IMR-90 (cell line): ENCODE measurements around the gene ICAM4. TPM values are rescaled to one million over a fixed set of nuclear protein-coding genes. Genes with fewer than 3 reads are reported as not detected.

Experiments
- ATAC-seq: fragments of 200-7000 bp; cut with Tn5 transposase; 2 replicates; pipeline ENCODE4 v1.9.1; 2020; ENCODE audit warnings: low read depth, mild to moderate bottlenecking, moderate library complexity
- BruUV-seq: library from RNA; stranded (reverse); fragments of 400-500 nt; replicated peaks from 2 replicates; lab custom pipeline; 2021; lab: Mats Ljungman, UMichigan
- CTCF ChIA-PET: fragments of 300-600 bp; formaldehyde crosslinking; extraction: SDS; loops from one replicate; lab custom pipeline; 2021; ENCODE audit warnings: antibody characterized with exemption; lab: Yijun Ruan, JAX
- POLR2A ChIA-PET: fragments of 300-600 bp; sonication (Branson Sonifier 250); formaldehyde crosslinking; loops from one replicate; lab custom pipeline; 2022; ENCODE audit warnings: antibody characterized with exemption; ENCODE audit not compliant: unreplicated experiment; lab: Charles Lee
- DNase-seq: peaks from one replicate; pipeline ENCODE4 v3.0.0; 2013
- H2AFZ ChIP-seq: replicated peaks from 2 replicates; pipeline ENCODE3; 2013; ENCODE audit warnings: low read length, mild to moderate bottlenecking; ENCODE audit not compliant: poor library complexity
- H2AK5ac ChIP-seq: 2 replicates; pipeline ENCODE4 v1.6.1; 2013; ENCODE audit warnings: low read depth, low read length, inconsistent platforms
- H2AK9ac ChIP-seq: replicated peaks from 2 replicates; pipeline ENCODE3; 2013; ENCODE audit warnings: mild to moderate bottlenecking, low read depth, low read length, moderate library complexity; ENCODE audit not compliant: poor library complexity
- H2BK120ac ChIP-seq: 2 replicates; pipeline ENCODE4 v1.6.1; 2013; ENCODE audit warnings: low read depth, low read length, inconsistent platforms
- H2BK15ac ChIP-seq: 3 replicates; pipeline ENCODE4 v1.6.1; 2013; ENCODE audit warnings: low read depth, low read length, inconsistent platforms
- H2BK20ac ChIP-seq: 2 replicates; pipeline ENCODE4 v1.6.1; 2013; ENCODE audit warnings: low read depth, mild to moderate bottlenecking, inconsistent platforms, low read length, moderate library complexity
- H2BK5ac ChIP-seq: 2 replicates; pipeline ENCODE4 v1.6.1; 2013; ENCODE audit warnings: mild to moderate bottlenecking, low read depth, low read length, inconsistent platforms; ENCODE audit not compliant: poor library complexity, severe bottlenecking
- H3K14ac ChIP-seq: replicated peaks from 2 replicates; pipeline ENCODE4 v1.6.1; 2013; ENCODE audit warnings: low read depth, low read length, inconsistent platforms
- H3K18ac ChIP-seq: 2 replicates; pipeline ENCODE4 v1.6.1; 2013; ENCODE audit warnings: low read depth, low read length, control low read depth
- H3K23ac ChIP-seq: 2 replicates; pipeline ENCODE4 v1.6.1; 2013; ENCODE audit warnings: low read depth, low read length, inconsistent platforms
- H3K27ac ChIP-seq: 2 replicates; pipeline ENCODE4 v1.5.1; 2013; ENCODE audit warnings: mild to moderate bottlenecking, control low read depth, low read length; ENCODE audit not compliant: insufficient read depth
- H3K27me3 ChIP-seq: 2 replicates; pipeline ENCODE4 v1.6.1; 2013; ENCODE audit warnings: low read length; ENCODE audit not compliant: control insufficient read depth, insufficient read depth
- H3K36me3 ChIP-seq: 2 replicates; pipeline ENCODE4 v1.6.1; 2013; ENCODE audit warnings: low read length, mixed read lengths; ENCODE audit not compliant: control insufficient read depth, insufficient read depth
- H3K4ac ChIP-seq: 2 replicates; pipeline ENCODE4 v1.6.1; 2013; ENCODE audit warnings: low read depth, low read length, inconsistent platforms
- H3K4me1 ChIP-seq: 2 replicates; pipeline ENCODE4 v1.6.1; 2013; ENCODE audit warnings: low read length, mixed read lengths; ENCODE audit not compliant: control insufficient read depth, insufficient read depth
- H3K4me2 ChIP-seq: 2 replicates; pipeline ENCODE4 v1.6.1; 2013; ENCODE audit warnings: low read depth, mild to moderate bottlenecking, control low read depth, low read length, moderate library complexity
- H3K4me3 ChIP-seq: 2 replicates; pipeline ENCODE4 v1.5.1; 2013; ENCODE audit warnings: low read depth, mild to moderate bottlenecking, control low read depth, low read length, moderate library complexity; ENCODE audit not compliant: insufficient read depth
- H3K56ac ChIP-seq: 2 replicates; pipeline ENCODE4 v1.6.1; 2013; ENCODE audit warnings: low read length, inconsistent platforms; ENCODE audit not compliant: insufficient read depth; ENCODE audit errors: extremely low read depth
- H3K79me1 ChIP-seq, 2 experiments: 2 replicates each; pipeline ENCODE4 v1.6.1; 2013; ENCODE audit warnings: low read length in 2 of 2, inconsistent platforms in 1 of 2, low read depth in 1 of 2
- H3K9ac ChIP-seq: 2 replicates; pipeline ENCODE4 v1.6.1; 2013; ENCODE audit warnings: low read depth, low read length, control low read depth
- H3K9me1 ChIP-seq: 2 replicates; pipeline ENCODE4 v1.6.1; 2013; ENCODE audit warnings: low read length, inconsistent platforms; ENCODE audit not compliant: insufficient read depth
- H3K9me3 ChIP-seq: 2 replicates; pipeline ENCODE4 v1.6.1; 2013; ENCODE audit warnings: low read length; ENCODE audit not compliant: control insufficient read depth, insufficient read depth
- H4K20me1 ChIP-seq: 2 replicates; pipeline ENCODE4 v1.6.1; 2013; ENCODE audit warnings: low read length, inconsistent platforms; ENCODE audit not compliant: insufficient read depth
- H4K5ac ChIP-seq: 2 replicates; pipeline ENCODE4 v1.6.1; 2013; ENCODE audit warnings: mild to moderate bottlenecking, low read depth, low read length, control low read depth
- H4K8ac ChIP-seq, 2 experiments: 2 replicates each; pipeline ENCODE4 v1.6.1; 2013; ENCODE audit warnings: low read depth in 2 of 2, low read length in 2 of 2, control low read depth in 1 of 2, inconsistent platforms in 1 of 2
- H4K91ac ChIP-seq: 2 replicates; pipeline ENCODE4 v1.6.1; 2013; ENCODE audit warnings: low read depth, low read length, inconsistent platforms; ENCODE audit not compliant: insufficient read depth
- POLR2A ChIP-seq: IDR thresholded peaks from 2 replicates; pipeline ENCODE4 v1.6.1; 2012; ENCODE audit warnings: mild to moderate bottlenecking, low read depth, low read length
- USF2 ChIP-seq: fragments of 150-350 bp; IDR thresholded peaks from 2 replicates; pipeline ENCODE4 v1.6.1; 2017; ENCODE audit warnings: mild to moderate bottlenecking, antibody characterized with exemption, low read length, low read depth
- WGBS, 2 experiments: methylation state at CpG; one replicate each; pipeline versions ENCODE4 v1.1.5 to v1.1.7; 2013; ENCODE audit warnings: missing lambda C conversion rate in 2 of 2; ENCODE audit not compliant: insufficient read length in 1 of 2; ENCODE audit errors: extremely low coverage in 2 of 2; 5-methylcytosine and 5-hydroxymethylcytosine counted together
- dilution Hi-C: fragments of 300-500 bp; cut with HindIII; formaldehyde crosslinking; loops from one replicate; pipeline ENCODE4 v1.14.3; 2018; ENCODE audit warnings: low sequenced_read_pairs; ENCODE audit not compliant: unreplicated experiment
- in situ Hi-C: fragments of 300-500 bp; cut with MboI; formaldehyde crosslinking; loops from 3 replicates; pipeline ENCODE4 v1.14.3; 2019; ENCODE audit warnings: low sequenced_read_pairs, inconsistent platforms, mixed read lengths
- intact Hi-C: fragments of 100-400 bp; cut with micrococcal nuclease; formaldehyde crosslinking; loops from 2 replicates; pipeline ENCODE4 v1.10.0; 2022
- polyA plus RNA-seq, 3 experiments: library from polyadenylated mRNA; depleted of rRNA; stranded (reverse); fragments of >200 nt; gene quantifications; 2 replicates each; pipeline ENCODE4 v1.2.3, GENCODE V29; 2012; ENCODE audit warnings: low replicate concordance in 1 of 3
- total RNA-seq: library from RNA; depleted of rRNA; stranded (reverse); fragments of >200 nt; gene quantifications from 2 replicates; pipeline ENCODE4 v1.2.3, GENCODE V29; 2012
- TF ChIP-seq, protein P1 (sequence below): fragments of 150-350 bp; IDR thresholded peaks from 2 replicates; pipeline ENCODE4 v1.6.1; 2016; ENCODE audit warnings: low read depth, mild to moderate bottlenecking, low read length, moderate library complexity, borderline replicate concordance

ICAM4 gene
- total and polyA plus RNA-seq, 2 of the 4 experiments (the other 2 are of a cell fraction) = 2.3 to 4.0 TPM

GRCh38 chr19:10266706-10267105, 20.0 kb upstream of the ICAM4 start:
- Histone ChIP-seq H3K4me1 (peaks cover 2% of the 10 kb centered on the region; the same call in 1 of the 2 replicates), H3K36me3 (no peaks in the 10 kb centered on the region), H3K27ac (no peak overlapping the region), H2BK5ac (no peak overlapping the region), H2AFZ (no peak overlapping the region), H3K27me3 (no peaks in the 10 kb centered on the region; the same call in 1 of the 2 replicates), H3K23ac (no peak overlapping the region), H2BK20ac (no peak overlapping the region), H4K5ac (no peak overlapping the region), H3K9ac (no peak overlapping the region), H2BK120ac (no peak overlapping the region), H3K79me1 (0 out of 4 replicates have a peak, but pooled peaks cover 0 to 4% of the 10 kb centered on the region in 2 experiments), H3K4me2 (no peak overlapping the region), H3K18ac (no peak overlapping the region), H3K4me3 (no peak overlapping the region), H2AK5ac (no peak overlapping the region), H4K91ac (no peak overlapping the region), H4K8ac (no peak overlapping the region), H3K9me3 (no peaks in the 10 kb centered on the region), H2BK15ac (no peak overlapping the region), H3K14ac (no peak overlapping the region), H2AK9ac (no peak overlapping the region), H3K56ac (no peak overlapping the region), H3K4ac (no peak overlapping the region; the same call in 1 of the 2 replicates), H4K20me1 (no peaks in the 10 kb centered on the region), H3K9me1 (no peaks in the 10 kb centered on the region)
- in situ Hi-C loops (no loop called here), intact Hi-C loops (no loop called here), dilution Hi-C loops (no loop called here)
- no CpG with 5 or more reads among the region's 7 CpGs for whole genome bisulfite sequencing, 2 experiments
- TF ChIP-seq, protein P1, sequence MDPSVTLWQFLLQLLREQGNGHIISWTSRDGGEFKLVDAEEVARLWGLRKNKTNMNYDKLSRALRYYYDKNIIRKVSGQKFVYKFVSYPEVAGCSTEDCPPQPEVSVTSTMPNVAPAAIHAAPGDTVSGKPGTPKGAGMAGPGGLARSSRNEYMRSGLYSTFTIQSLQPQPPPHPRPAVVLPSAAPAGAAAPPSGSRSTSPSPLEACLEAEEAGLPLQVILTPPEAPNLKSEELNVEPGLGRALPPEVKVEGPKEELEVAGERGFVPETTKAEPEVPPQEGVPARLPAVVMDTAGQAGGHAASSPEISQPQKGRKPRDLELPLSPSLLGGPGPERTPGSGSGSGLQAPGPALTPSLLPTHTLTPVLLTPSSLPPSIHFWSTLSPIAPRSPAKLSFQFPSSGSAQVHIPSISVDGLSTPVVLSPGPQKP = no peak
- TF ChIP-seq POLR2A (no peak), USF2 (no peak)
- POLR2A ChIA-PET = no interaction called here
- DNase-seq (no peak), ATAC-seq (no peak)
- CTCF ChIA-PET = no interaction called here
- BruUV-seq = no TSS peak
